H1 (cell line): ENCODE measurements around the gene FOXI3. TPM values are rescaled to one million over a fixed set of nuclear protein-coding genes. Genes with fewer than 3 reads are reported as not detected.
A peak's percentile ranks its signal among the peaks of the same experiment; 100 is the strongest.

ENCODE experiments used
- CTCF ChIA-PET: fragments of 300-600 bp; sonication (Branson Sonifier 250); formaldehyde crosslinking; loops from one replicate; lab custom pipeline; 2021; ENCODE audit not compliant: partially characterized antibody; lab: Charles Lee
- POLR2A ChIA-PET: fragments of 300-600 bp; sonication (Branson Sonifier 250); formaldehyde crosslinking; loops from one replicate; lab custom pipeline; 2021; ENCODE audit warnings: inconsistent platforms; ENCODE audit not compliant: partially characterized antibody; lab: Charles Lee
- DNase-seq, 2 experiments: peaks; one replicate each; pipeline versions ENCODE4 v3.0.0 to v3.0.0-alpha.2; 2010 to 2022; ENCODE audit warnings: low spot score in 2 of 2, low read depth in 1 of 2, mixed read lengths in 1 of 2
- FAIRE-seq: peaks from 2 replicates; lab custom pipeline; 2011; peaks lifted over from hg19 to GRCh38; lab: Jason Lieb, UNC
- H2AFZ ChIP-seq: 2 replicates; pipeline ENCODE4 v1.8.1; 2012; ENCODE audit warnings: low read length, inconsistent platforms
- H2AK5ac ChIP-seq: 2 replicates; pipeline ENCODE4 v1.6.1; 2013; ENCODE audit warnings: low read depth, low read length
- H2BK120ac ChIP-seq: replicated peaks from 2 replicates; pipeline ENCODE3; 2013; ENCODE audit warnings: low read depth, low read length, inconsistent platforms
- H2BK12ac ChIP-seq: 2 replicates; pipeline ENCODE4 v1.6.1; 2013; ENCODE audit warnings: low read depth, low read length
- H2BK15ac ChIP-seq: 2 replicates; pipeline ENCODE4 v1.6.1; 2013; ENCODE audit warnings: low read length
- H2BK20ac ChIP-seq: 2 replicates; pipeline ENCODE4 v1.6.1; 2013; ENCODE audit warnings: low read length
- H2BK5ac ChIP-seq: 2 replicates; pipeline ENCODE4 v1.6.1; 2013; ENCODE audit warnings: low read depth, low read length
- H3K14ac ChIP-seq: 2 replicates; pipeline ENCODE4 v1.6.1; 2013; ENCODE audit warnings: inconsistent platforms; ENCODE audit not compliant: insufficient read length
- H3K18ac ChIP-seq: 2 replicates; pipeline ENCODE4 v1.6.1; 2013; ENCODE audit warnings: low read length; ENCODE audit errors: extremely low read depth
- H3K23ac ChIP-seq: 2 replicates; pipeline ENCODE4 v1.6.1; 2013; ENCODE audit warnings: inconsistent platforms; ENCODE audit not compliant: insufficient read length
- H3K23me2 ChIP-seq: 2 replicates; pipeline ENCODE4 v1.6.1; 2013; ENCODE audit warnings: low read depth, low read length
- H3K27ac ChIP-seq: 2 replicates; pipeline ENCODE4 v1.6.1; 2011; ENCODE audit warnings: low read depth, low read length, inconsistent platforms
- H3K27me3 ChIP-seq, 4 experiments: replicated peaks in 1 of 4; 1 replicate in 1 of 4; 2 replicates in 3 of 4; pipeline versions ENCODE4 v1.6.1 to v1.8.1; 2011 to 2013; ENCODE audit warnings: low read length in 3 of 4, mild to moderate bottlenecking in 3 of 4, inconsistent platforms in 2 of 4, mixed read lengths in 2 of 4, moderate library complexity in 1 of 4; ENCODE audit not compliant: control insufficient read depth in 3 of 4, insufficient read depth in 3 of 4; ENCODE audit errors: extremely low read depth in 1 of 4
- H3K36me3 ChIP-seq, 4 experiments: 2 replicates each; pipeline versions ENCODE4 v1.6.1 to v1.8.1; 2011 to 2013; ENCODE audit warnings: mild to moderate bottlenecking in 4 of 4, low read length in 3 of 4, moderate library complexity in 2 of 4, control low read depth in 1 of 4, inconsistent platforms in 1 of 4; ENCODE audit not compliant: insufficient read depth in 4 of 4, control insufficient read depth in 2 of 4
- H3K4ac ChIP-seq: replicated peaks from 2 replicates; pipeline ENCODE3; 2013; ENCODE audit warnings: low read length, low read depth, mixed read lengths, inconsistent platforms; ENCODE audit not compliant: insufficient read length
- H3K4me1 ChIP-seq, 4 experiments: replicated peaks in 1 of 4; 1 replicate in 1 of 4; 2 replicates in 3 of 4; pipeline versions ENCODE4 v1.6.1 to v1.8.1; 2011 to 2013; ENCODE audit warnings: low read length in 3 of 4, inconsistent platforms in 2 of 4, mixed read lengths in 1 of 4; ENCODE audit not compliant: insufficient read depth in 4 of 4, control insufficient read depth in 3 of 4
- H3K4me2 ChIP-seq, 2 experiments: 2 replicates each; pipeline versions ENCODE4 v1.6.1 to v1.8.1; 2011 to 2013; ENCODE audit warnings: low read depth in 2 of 2, low read length in 2 of 2, control low read depth in 1 of 2, inconsistent platforms in 1 of 2, mild to moderate bottlenecking in 1 of 2; ENCODE audit not compliant: insufficient read depth in 1 of 2
- H3K4me3 ChIP-seq, 4 experiments: fragments of 200-600, 300-600 bp in 1 of 4; sonication (generic), shearing (Covaris generic), sonication (Bioruptor Twin) in 1 of 4; 2 replicates each; pipeline versions ENCODE4 v1.5.1 to v1.8.1; 2011 to 2016; ENCODE audit warnings: low read length in 4 of 4, low read depth in 3 of 4, control low read depth in 2 of 4, inconsistent platforms in 2 of 4, mild to moderate bottlenecking in 2 of 4, mixed read lengths in 1 of 4, moderate library complexity in 1 of 4; ENCODE audit not compliant: insufficient read depth in 2 of 4; ENCODE audit errors: extremely low read depth in 1 of 4
- H3K56ac ChIP-seq: replicated peaks from 2 replicates; pipeline ENCODE3; 2013; ENCODE audit warnings: low read depth, mild to moderate bottlenecking, mixed read lengths, low read length, inconsistent platforms; ENCODE audit not compliant: insufficient read length
- H3K79me1 ChIP-seq: 2 replicates; pipeline ENCODE4 v1.6.1; 2013; ENCODE audit warnings: low read depth, low read length, control low read depth
- H3K79me2 ChIP-seq, 2 experiments: 2 replicates each; pipeline versions ENCODE4 v1.6.1 to v1.8.1; 2012 to 2013; ENCODE audit warnings: low read length in 2 of 2, mild to moderate bottlenecking in 2 of 2, inconsistent platforms in 1 of 2; ENCODE audit not compliant: insufficient read depth in 2 of 2, control insufficient read depth in 1 of 2
- H3K9ac ChIP-seq, 4 experiments: replicated peaks in 1 of 4; 1 replicate in 1 of 4; 2 replicates in 3 of 4; pipeline versions ENCODE4 v1.6.1 to v1.8.1; 2011 to 2013; ENCODE audit warnings: low read depth in 3 of 4, low read length in 3 of 4, control low read depth in 2 of 4, mild to moderate bottlenecking in 2 of 4, moderate library complexity in 2 of 4, inconsistent platforms in 1 of 4; ENCODE audit errors: extremely low read depth in 1 of 4
- H3K9me3 ChIP-seq, 2 experiments: 2 replicates each; pipeline versions ENCODE4 v1.6.1 to v1.8.1; 2012 to 2013; ENCODE audit warnings: mild to moderate bottlenecking in 2 of 2, moderate library complexity in 2 of 2, control low read depth in 1 of 2, inconsistent platforms in 1 of 2, low read depth in 1 of 2, low read length in 1 of 2, mixed read lengths in 1 of 2; ENCODE audit not compliant: insufficient read depth in 2 of 2
- H4K20me1 ChIP-seq, 2 experiments: replicated peaks in 1 of 2; 2 replicates each; pipeline versions ENCODE3 to v1.8.1; 2011 to 2013; ENCODE audit warnings: inconsistent platforms in 2 of 2, low read length in 2 of 2, mild to moderate bottlenecking in 1 of 2; ENCODE audit not compliant: insufficient read depth in 2 of 2, control insufficient read depth in 1 of 2
- H4K5ac ChIP-seq: 2 replicates; pipeline ENCODE4 v1.6.1; 2013; ENCODE audit warnings: low read length, low read depth, mixed read lengths, inconsistent platforms; ENCODE audit not compliant: insufficient read length
- H4K8ac ChIP-seq: 2 replicates; pipeline ENCODE4 v1.8.0; 2013; ENCODE audit warnings: mild to moderate bottlenecking, moderate library complexity, low read length, inconsistent platforms; ENCODE audit not compliant: insufficient read depth; ENCODE audit errors: extremely low read depth
- H4K91ac ChIP-seq: replicated peaks from 2 replicates; pipeline ENCODE3; 2013; ENCODE audit warnings: low read length, mixed read lengths, inconsistent platforms; ENCODE audit not compliant: insufficient read length
- ASH2L ChIP-seq: fragments of 200-600, 300-600 bp; sonication (generic); IDR thresholded peaks from one replicate; pipeline ENCODE4 v1.7.1; 2017; ENCODE audit warnings: low read length
- BCL11A ChIP-seq, 2 experiments: IDR thresholded peaks; one replicate each; pipeline ENCODE4 v1.6.1; 2011; ENCODE audit warnings: low read depth in 2 of 2, low read length in 2 of 2, mild to moderate bottlenecking in 2 of 2
- BRCA1 ChIP-seq: IDR thresholded peaks from 2 replicates; pipeline ENCODE4 v1.6.1; 2012; ENCODE audit warnings: low read depth, low read length, improper control_type of control experiment
- EP300 ChIP-seq, 2 experiments: IDR thresholded peaks; 1 replicate in 1 of 2; 2 replicates in 1 of 2; pipeline ENCODE4 v1.6.1; 2011 to 2012; ENCODE audit warnings: low read depth in 2 of 2, low read length in 2 of 2, mild to moderate bottlenecking in 2 of 2, borderline replicate concordance in 1 of 2, inconsistent platforms in 1 of 2, moderate library complexity in 1 of 2
- EZH2 ChIP-seq: fragments of 200-600 bp; sonication (generic); IDR thresholded peaks from 2 replicates; pipeline ENCODE4 v1.7.1; 2012; ENCODE audit warnings: low read depth, mild to moderate bottlenecking, moderate library complexity, low read length, inconsistent platforms; ENCODE audit not compliant: severe bottlenecking
- JUND ChIP-seq: IDR thresholded peaks from 2 replicates; pipeline ENCODE4 v1.6.1; 2011; ENCODE audit warnings: mild to moderate bottlenecking, improper control_type of control experiment, low read length
- KDM4A ChIP-seq: IDR thresholded peaks from one replicate; pipeline ENCODE4 v1.7.1; 2012; ENCODE audit warnings: low read depth, mild to moderate bottlenecking, moderate library complexity, low read length, inconsistent platforms; ENCODE audit not compliant: severe bottlenecking
- SAP30 ChIP-seq: fragments of 300-600 bp; sonication (generic); IDR thresholded peaks from 2 replicates; pipeline ENCODE4 v1.7.1; 2012; ENCODE audit warnings: low read length, moderate library complexity, mild to moderate bottlenecking, inconsistent platforms; ENCODE audit not compliant: insufficient read depth, insufficient replicate concordance
- SIX5 ChIP-seq: IDR thresholded peaks from 2 replicates; pipeline ENCODE4 v1.6.1; 2011; ENCODE audit warnings: mild to moderate bottlenecking, low read depth, low read length
- TEAD4 ChIP-seq: IDR thresholded peaks from 2 replicates; pipeline ENCODE4 v1.6.1; 2012; ENCODE audit warnings: low read depth, low read length, inconsistent platforms, mixed read lengths
- WGBS, 2 experiments: shearing (Covaris generic) in 1 of 2; methylation state at CpG; one replicate each; pipeline versions ENCODE4 v1.1.6 to v1.1.7; 2013 to 2015; ENCODE audit warnings: low lambda C conversion rate in 2 of 2, mixed read lengths in 2 of 2, inconsistent platforms in 1 of 2, low coverage in 1 of 2, missing lambda C conversion rate in 1 of 2; ENCODE audit not compliant: insufficient replicate concordance in 2 of 2, insufficient coverage in 1 of 2, insufficient read length in 1 of 2; ENCODE audit errors: extremely low coverage in 1 of 2, missing lambda C conversion rate in 1 of 2; 5-methylcytosine and 5-hydroxymethylcytosine counted together
- polyA plus RNA-seq, 7 experiments: library from polyadenylated mRNA; depleted of rRNA in 3 of 7; stranded (reverse) in 5 of 7; unstranded in 2 of 7; fragments of >200 nt in 5 of 7; fragments of 200-250 nt in 2 of 7; gene quantifications; 1 replicate in 5 of 7; 2 replicates in 1 of 7; 4 replicates in 1 of 7; pipeline versions ENCODE4 v1.2.1 to v1.2.3, GENCODE V29; 2011 to 2013; ENCODE audit warnings: missing spikeins in 2 of 7, mixed read lengths in 2 of 7
- total RNA-seq: library from RNA; stranded (reverse); fragmentation: NEBNext Ultra II Directional; extraction: Animal tissue kit (Norgen Biotek cat#: 25700); gene quantifications from 2 replicates; pipeline ENCODE4 v1.2.1, GENCODE V29; 2021
- TF ChIP-seq, protein P1 (sequence below): IDR thresholded peaks from 2 replicates; pipeline ENCODE4 v1.6.1; 2012; ENCODE audit warnings: low read length, inconsistent platforms
- TF ChIP-seq, protein P2 (sequence below): IDR thresholded peaks from 2 replicates; pipeline ENCODE4 v1.6.1; 2012; ENCODE audit warnings: inconsistent platforms

The FOXI3 gene
- total and polyA plus RNA-seq, 2 of the 8 experiments (the other 6 are each of a cell fraction or from before 2014, with no cell fraction given): 6.8 to 15.9 TPM

DNA sequence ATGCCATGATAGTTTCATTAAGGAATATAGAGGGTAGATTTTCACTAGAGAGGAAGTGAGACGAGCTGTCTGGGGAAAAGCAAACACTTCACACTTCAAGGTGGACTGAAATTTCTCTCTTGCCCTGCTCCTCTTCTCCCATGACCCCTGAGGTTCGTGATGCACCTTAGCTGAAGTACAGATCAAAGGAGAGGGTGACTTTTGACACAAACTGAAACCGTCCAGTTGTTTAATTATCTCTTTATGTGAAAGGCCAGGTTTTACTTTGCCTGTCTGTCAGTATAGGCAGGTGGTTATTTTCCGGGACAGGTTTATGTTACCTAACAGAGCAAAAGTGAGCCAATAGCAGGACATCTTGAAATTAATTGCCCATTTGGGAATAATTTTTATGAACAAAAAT lies 41.0 kb upstream of the FOXI3 start:
- Histone ChIP-seq H3K9ac (no peak overlapping the region; a peak in 1 of 7 replicates), H3K56ac (no peak overlapping the region), H3K18ac (no peak overlapping the region), H4K8ac (no peak overlapping the region), H3K9me3 (no peaks in the 10 kb centered on the region), H3K79me1 (no peaks in the 10 kb centered on the region), H2BK20ac (no peak overlapping the region), H4K5ac (no peak overlapping the region), H3K4me1 (peaks cover 0 to 7% (median 0%) of the 10 kb centered on the region in 4 experiments; a peak in 2 of 7 replicates), H3K14ac (no peak overlapping the region), H4K91ac (no peak overlapping the region), H3K4me2 (no peak overlapping the region), H4K20me1 (no peaks in the 10 kb centered on the region), H3K27ac (no peak overlapping the region), H3K4ac (no peak overlapping the region), H3K23ac (no peak overlapping the region), H2AFZ (0 out of 2 replicates have a peak overlapping the region, but pooled peaks have one; percentile 69), H2AK5ac (no peak overlapping the region), H2BK15ac (no peak overlapping the region), H2BK5ac (no peak overlapping the region), H3K36me3 (no peaks in the 10 kb centered on the region), H2BK12ac (no peak overlapping the region), H3K23me2 (no peaks in the 10 kb centered on the region), H3K4me3 (no peak overlapping the region), H2BK120ac (no peak overlapping the region), H3K27me3 (no peaks in the 10 kb centered on the region), H3K79me2 (no peaks in the 10 kb centered on the region)
- ChIA-PET CTCF (interaction anchor here (1.9 kb wide), 1 partner anchor 61 kb away, joined by 5 read pairs; no protein-coding TSS in a partner anchor), POLR2A (no interaction called here)
- no peak for DNase-seq
- WGBS, 2 experiments: 80% methylated on average over 4 of the region's 4 CpGs; no CpG with 5 or more reads in 1 of the 2 experiments
- FAIRE-seq: no peak
- TF ChIP-seq, protein P1, sequence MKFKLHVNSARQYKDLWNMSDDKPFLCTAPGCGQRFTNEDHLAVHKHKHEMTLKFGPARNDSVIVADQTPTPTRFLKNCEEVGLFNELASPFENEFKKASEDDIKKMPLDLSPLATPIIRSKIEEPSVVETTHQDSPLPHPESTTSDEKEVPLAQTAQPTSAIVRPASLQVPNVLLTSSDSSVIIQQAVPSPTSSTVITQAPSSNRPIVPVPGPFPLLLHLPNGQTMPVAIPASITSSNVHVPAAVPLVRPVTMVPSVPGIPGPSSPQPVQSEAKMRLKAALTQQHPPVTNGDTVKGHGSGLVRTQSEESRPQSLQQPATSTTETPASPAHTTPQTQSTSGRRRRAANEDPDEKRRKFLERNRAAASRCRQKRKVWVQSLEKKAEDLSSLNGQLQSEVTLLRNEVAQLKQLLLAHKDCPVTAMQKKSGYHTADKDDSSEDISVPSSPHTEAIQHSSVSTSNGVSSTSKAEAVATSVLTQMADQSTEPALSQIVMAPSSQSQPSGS: no peak
- TF ChIP-seq EZH2 (no peak), BRCA1 (no peak), SAP30 (no peak), TEAD4 (no peak), JUND (no peak), ASH2L (no peak), EP300 (IDR thresholded peaks at IDR 0.05; ENCODE audit: borderline replicate concordance in 1 of 2, low read depth in 2 of 2, low read length in 2 of 2) (no peak), KDM4A (no peak), BCL11A (IDR thresholded peaks at IDR 0.05; ENCODE audit: low read depth in 2 of 2, low read length in 2 of 2) (no peak), SIX5 (no peak)
- TF ChIP-seq, protein P2, sequence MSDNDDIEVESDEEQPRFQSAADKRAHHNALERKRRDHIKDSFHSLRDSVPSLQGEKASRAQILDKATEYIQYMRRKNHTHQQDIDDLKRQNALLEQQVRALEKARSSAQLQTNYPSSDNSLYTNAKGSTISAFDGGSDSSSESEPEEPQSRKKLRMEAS: no peak
